ENCODE measurements around the gene NAT14.

DNA sequence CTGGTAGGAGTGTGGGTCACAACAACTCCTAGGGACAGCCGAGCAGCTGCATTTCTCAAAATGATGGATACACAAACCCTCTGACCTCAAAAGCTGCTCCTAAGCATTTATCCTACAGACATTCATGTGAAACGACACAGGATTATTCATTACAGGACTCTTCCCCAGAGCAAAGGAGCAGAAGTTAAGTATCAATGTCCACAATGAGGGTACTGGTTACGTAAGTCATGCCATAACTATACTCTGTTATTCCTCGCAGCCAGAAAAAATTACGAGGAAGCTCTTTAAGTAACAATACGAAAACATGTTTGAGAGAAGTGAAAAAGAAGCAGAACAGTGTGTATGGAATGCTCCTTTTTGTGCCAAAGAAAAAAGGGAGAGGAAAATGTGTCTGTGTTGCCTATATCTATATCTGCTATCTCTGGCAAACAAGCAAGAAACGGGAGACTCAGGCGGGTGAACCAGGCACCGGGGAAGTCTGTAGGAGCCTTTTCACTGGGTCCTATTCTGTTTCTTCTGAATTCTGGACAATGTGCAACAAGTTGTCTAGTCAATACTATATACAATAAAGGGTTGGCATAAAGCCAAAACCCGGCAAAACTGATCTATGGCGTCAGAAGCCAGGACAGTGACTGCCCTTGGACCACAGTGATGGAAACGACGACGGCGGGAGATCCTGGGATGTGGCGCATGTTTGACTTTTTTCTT is 24.9 kb upstream of the NAT14 start:
- TF ChIP-seq, protein P1, sequence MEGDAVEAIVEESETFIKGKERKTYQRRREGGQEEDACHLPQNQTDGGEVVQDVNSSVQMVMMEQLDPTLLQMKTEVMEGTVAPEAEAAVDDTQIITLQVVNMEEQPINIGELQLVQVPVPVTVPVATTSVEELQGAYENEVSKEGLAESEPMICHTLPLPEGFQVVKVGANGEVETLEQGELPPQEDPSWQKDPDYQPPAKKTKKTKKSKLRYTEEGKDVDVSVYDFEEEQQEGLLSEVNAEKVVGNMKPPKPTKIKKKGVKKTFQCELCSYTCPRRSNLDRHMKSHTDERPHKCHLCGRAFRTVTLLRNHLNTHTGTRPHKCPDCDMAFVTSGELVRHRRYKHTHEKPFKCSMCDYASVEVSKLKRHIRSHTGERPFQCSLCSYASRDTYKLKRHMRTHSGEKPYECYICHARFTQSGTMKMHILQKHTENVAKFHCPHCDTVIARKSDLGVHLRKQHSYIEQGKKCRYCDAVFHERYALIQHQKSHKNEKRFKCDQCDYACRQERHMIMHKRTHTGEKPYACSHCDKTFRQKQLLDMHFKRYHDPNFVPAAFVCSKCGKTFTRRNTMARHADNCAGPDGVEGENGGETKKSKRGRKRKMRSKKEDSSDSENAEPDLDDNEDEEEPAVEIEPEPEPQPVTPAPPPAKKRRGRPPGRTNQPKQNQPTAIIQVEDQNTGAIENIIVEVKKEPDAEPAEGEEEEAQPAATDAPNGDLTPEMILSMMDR (IDR thresholded peaks at IDR 0.05), result no peak
- no peak for TF ChIP-seq POLR2A (IDR thresholded peaks at IDR 0.05)

All from lower leg skin (tissue), 3 donors.